H9 (cell line): ENCODE measurements around the gene EHHADH. TPM values are rescaled to one million over a fixed set of nuclear protein-coding genes. Genes with fewer than 3 reads are reported as not detected.
A peak's percentile ranks its signal among the peaks of the same experiment; 100 is the strongest.

Source experiments
- DNase-seq: peaks from one replicate; pipeline ENCODE4 v3.0.0-alpha.2; 2017
- H2AFZ ChIP-seq: one replicate; pipeline ENCODE4 v1.6.1; 2013; ENCODE audit warnings: mild to moderate bottlenecking, low read length, control low read depth, moderate library complexity
- H2AK5ac ChIP-seq: 2 replicates; pipeline ENCODE4 v1.6.1; 2013; ENCODE audit warnings: low read length, control low read depth, mixed read lengths; ENCODE audit not compliant: insufficient read length
- H2BK120ac ChIP-seq: one replicate; pipeline ENCODE4 v1.6.1; 2013; ENCODE audit warnings: low read depth, mild to moderate bottlenecking, low read length, control low read depth, inconsistent platforms; ENCODE audit not compliant: poor library complexity, severe bottlenecking
- H2BK12ac ChIP-seq: 2 replicates; pipeline ENCODE4 v1.6.1; 2013; ENCODE audit warnings: low read length, control low read depth, mixed read lengths, low read depth; ENCODE audit not compliant: insufficient read length
- H2BK15ac ChIP-seq: 2 replicates; pipeline ENCODE4 v1.6.1; 2013; ENCODE audit warnings: low read depth, low read length, control low read depth
- H2BK20ac ChIP-seq: one replicate; pipeline ENCODE4 v1.6.1; 2013; ENCODE audit warnings: low read depth, mild to moderate bottlenecking, low read length, control low read depth, inconsistent platforms; ENCODE audit not compliant: poor library complexity, severe bottlenecking
- H2BK5ac ChIP-seq: 2 replicates; pipeline ENCODE4 v1.6.1; 2013; ENCODE audit warnings: low read length, control low read depth, mixed read lengths; ENCODE audit not compliant: insufficient read length
- H3K14ac ChIP-seq: 2 replicates; pipeline ENCODE4 v1.6.1; 2013; ENCODE audit warnings: low read length, control low read depth; ENCODE audit not compliant: insufficient read depth
- H3K18ac ChIP-seq: 2 replicates; pipeline ENCODE4 v1.6.1; 2013; ENCODE audit warnings: low read depth, mild to moderate bottlenecking, mixed read lengths, low read length, control low read depth; ENCODE audit not compliant: insufficient read length
- H3K23ac ChIP-seq: 2 replicates; pipeline ENCODE4 v1.6.1; 2013; ENCODE audit warnings: low read length, control low read depth, mixed read lengths, low read depth; ENCODE audit not compliant: insufficient read length
- H3K23me2 ChIP-seq: 2 replicates; pipeline ENCODE4 v1.6.1; 2013; ENCODE audit warnings: low read depth, mild to moderate bottlenecking, mixed read lengths, low read length, control low read depth; ENCODE audit not compliant: insufficient read length, poor library complexity, severe bottlenecking
- H3K27ac ChIP-seq: 2 replicates; pipeline ENCODE4 v1.5.1; 2013; ENCODE audit warnings: low read length, control low read depth, mixed read lengths, low read depth; ENCODE audit not compliant: insufficient read length
- H3K27me3 ChIP-seq: 2 replicates; pipeline ENCODE4 v1.6.1; 2013; ENCODE audit warnings: low read length, control low read depth, inconsistent platforms; ENCODE audit not compliant: insufficient read depth
- H3K4ac ChIP-seq: 2 replicates; pipeline ENCODE4 v1.6.1; 2013; ENCODE audit warnings: low read depth, mild to moderate bottlenecking, control low read depth, inconsistent platforms, low read length, moderate library complexity
- H3K4me1 ChIP-seq: 2 replicates; pipeline ENCODE4 v1.6.1; 2013; ENCODE audit warnings: low read length, control low read depth, inconsistent platforms; ENCODE audit not compliant: insufficient read depth
- H3K4me2 ChIP-seq: 2 replicates; pipeline ENCODE4 v1.6.1; 2013; ENCODE audit warnings: low read length, control low read depth, mixed read lengths; ENCODE audit not compliant: insufficient read length, insufficient read depth
- H3K56ac ChIP-seq: 2 replicates; pipeline ENCODE4 v1.6.1; 2013; ENCODE audit warnings: low read depth, mild to moderate bottlenecking, mixed read lengths, low read length, control low read depth; ENCODE audit not compliant: insufficient read length
- H3K79me1 ChIP-seq: 2 replicates; pipeline ENCODE4 v1.6.1; 2013; ENCODE audit warnings: low read depth, mild to moderate bottlenecking, moderate library complexity, low read length, control low read depth, inconsistent platforms; ENCODE audit not compliant: insufficient read depth, poor library complexity, severe bottlenecking
- H3K79me2 ChIP-seq: 2 replicates; pipeline ENCODE4 v1.6.1; 2013; ENCODE audit warnings: low read length, control low read depth, inconsistent platforms; ENCODE audit not compliant: insufficient read depth
- H3K9ac ChIP-seq: 2 replicates; pipeline ENCODE4 v1.6.1; 2013; ENCODE audit warnings: low read length, control low read depth, mixed read lengths; ENCODE audit not compliant: insufficient read length; ENCODE audit errors: extremely low read depth
- H3K9me3 ChIP-seq: one replicate; pipeline ENCODE4 v1.6.1; 2013; ENCODE audit warnings: low read depth, low read length, inconsistent platforms; ENCODE audit not compliant: control insufficient read depth
- H3T11ph ChIP-seq: one replicate; pipeline ENCODE4 v1.6.1; 2013; ENCODE audit warnings: mild to moderate bottlenecking, low read length, control low read depth, inconsistent platforms
- H4K20me1 ChIP-seq: one replicate; pipeline ENCODE4 v1.6.1; 2013; ENCODE audit not compliant: control insufficient read depth, insufficient read length, insufficient read depth
- H4K5ac ChIP-seq: 2 replicates; pipeline ENCODE4 v1.6.1; 2013; ENCODE audit warnings: low read depth, mild to moderate bottlenecking, mixed read lengths, low read length, control low read depth; ENCODE audit not compliant: insufficient read length
- H4K8ac ChIP-seq: replicated peaks from 2 replicates; pipeline ENCODE4 v1.6.1; 2013; ENCODE audit warnings: low read length, control low read depth, mixed read lengths, low read depth; ENCODE audit not compliant: insufficient read length
- H4K91ac ChIP-seq: 2 replicates; pipeline ENCODE4 v1.6.1; 2013; ENCODE audit warnings: low read depth, mild to moderate bottlenecking, moderate library complexity, mixed read lengths, low read length, control low read depth; ENCODE audit not compliant: insufficient read length
- H3K27ac Mint-ChIP-seq, 3 experiments: 2 replicates in 2 of 3; 3 replicates in 1 of 3; pipeline ENCODE4 v1.8.0; 2020 to 2021; ENCODE audit warnings: mixed read lengths in 3 of 3, mild to moderate bottlenecking in 1 of 3, moderate library complexity in 1 of 3
- H3K27me3 Mint-ChIP-seq: 2 replicates; pipeline ENCODE4 v1.8.0; 2021; ENCODE audit warnings: low read depth, mild to moderate bottlenecking, moderate library complexity, mixed read lengths
- H3K36me3 Mint-ChIP-seq, 3 experiments: 2 replicates in 2 of 3; 3 replicates in 1 of 3; pipeline ENCODE4 v1.8.0; 2020 to 2021; ENCODE audit warnings: low read depth in 3 of 3, mixed read lengths in 3 of 3; ENCODE audit not compliant: insufficient read depth in 1 of 3
- H3K4me1 Mint-ChIP-seq, 2 experiments: 2 replicates each; pipeline ENCODE4 v1.8.0; 2020; ENCODE audit warnings: mixed read lengths in 2 of 2
- H3K4me3 Mint-ChIP-seq, 2 experiments: 2 replicates in 1 of 2; 3 replicates in 1 of 2; pipeline ENCODE4 v1.8.0; 2020 to 2021; ENCODE audit warnings: mild to moderate bottlenecking in 2 of 2, mixed read lengths in 2 of 2, moderate library complexity in 1 of 2
- H3K9me3 Mint-ChIP-seq, 2 experiments: 2 replicates in 1 of 2; 3 replicates in 1 of 2; pipeline ENCODE4 v1.8.0; 2020; ENCODE audit warnings: mild to moderate bottlenecking in 2 of 2, mixed read lengths in 2 of 2, moderate library complexity in 1 of 2
- CTCF ChIP-seq: fragments of 200-600 bp; sonication (generic); conservative IDR thresholded peaks from 3 replicates; pipeline ENCODE4 v1.8.0; 2021; ENCODE audit warnings: antibody characterized with exemption, mild to moderate bottlenecking
- WGBS: extraction: QIAGEN DNeasy Blood & Tissue Kit; methylation state at CpG from one replicate; pipeline ENCODE4 v1.1.7; 2013; ENCODE audit warnings: missing lambda C conversion rate, low lambda C conversion rate, mixed read lengths; ENCODE audit not compliant: insufficient read length; ENCODE audit errors: extremely low coverage; 5-methylcytosine and 5-hydroxymethylcytosine counted together
- total RNA-seq: library from RNA; stranded (reverse); gene quantifications from 2 replicates; pipeline ENCODE4 v1.2.1, GENCODE V29; 2021

The EHHADH gene
- total RNA-seq, 1 experiment from 2014 or later: 2.1 TPM

- H3K9ac ChIP-seq: no peak overlapping the region
Measured at GRCh38 chr3:185199671-185200070, 54.2 kb downstream of the EHHADH start.

More at GRCh38 chr3:185199671-185200070, 54.2 kb downstream of the EHHADH start:
- no peak overlapping the region for H3K4ac ChIP-seq
- no peak for DNase-seq
- no peak overlapping the region for H3T11ph ChIP-seq
- H2BK120ac ChIP-seq: no peak overlapping the region
- no peaks in the 10 kb centered on the region for H3K27me3 ChIP-seq
- no peak overlapping the region for H3K27ac ChIP-seq
- Mint-ChIP-seq H3K9me3 (peaks cover 4 to 6% of the 10 kb centered on the region in 2 experiments; a peak in 3 of 5 replicates), H3K27ac (no peak overlapping the region), H3K36me3 (no peaks in the 10 kb centered on the region), H3K4me3 (no peak overlapping the region), H3K27me3 (peaks cover 2% of the 10 kb centered on the region; the same call in 1 of the 2 replicates), H3K4me1 (no peaks in the 10 kb centered on the region)
- no peaks in the 10 kb centered on the region for H3K4me1 ChIP-seq
- H4K20me1 ChIP-seq: no peaks in the 10 kb centered on the region
- no peak overlapping the region for H2BK5ac ChIP-seq
- H2AK5ac ChIP-seq: no peak overlapping the region
- no peaks in the 10 kb centered on the region for H3K79me1 ChIP-seq
- no peak overlapping the region for H4K91ac ChIP-seq
- H3K23me2 ChIP-seq: no peaks in the 10 kb centered on the region
- H4K5ac ChIP-seq: no peak overlapping the region
- H2BK15ac ChIP-seq: no peak overlapping the region
- no peak overlapping the region for H3K56ac ChIP-seq
- no peak overlapping the region for H4K8ac ChIP-seq
- no peak overlapping the region for H3K4me2 ChIP-seq
- H2BK20ac ChIP-seq: no peak overlapping the region
- H3K23ac ChIP-seq: no peak overlapping the region
- H3K14ac ChIP-seq: no peak overlapping the region
- no peaks in the 10 kb centered on the region for H3K79me2 ChIP-seq
- H2BK12ac ChIP-seq: no peak overlapping the region
- H3K18ac ChIP-seq: no peak overlapping the region
- H3K9me3 ChIP-seq: no peaks in the 10 kb centered on the region
- peak; percentile 35; the same call in 1 of the 3 replicates for TF ChIP-seq CTCF
- WGBS: no CpG with 5 or more reads among the region's 5 CpGs
- no peak overlapping the region for H2AFZ ChIP-seq
